K562 (cell line): Measurements from ENCODE around the gene UBA3. TPM values are rescaled to one million over a fixed set of nuclear protein-coding genes. Genes with fewer than 3 reads are reported as not detected.

Experiments
- ATAC-seq: fragments of 200-7000 bp; cut with Tn5 transposase; 3 replicates; pipeline ENCODE4 v1.9.1; 2020; ENCODE audit warnings: moderate library complexity
- BruUV-seq: library from RNA; stranded (reverse); fragments of 400-500 nt; replicated peaks from 2 replicates; lab custom pipeline; 2021; lab: Mats Ljungman, UMichigan
- CTCF ChIA-PET: fragments of 300-600 bp; formaldehyde crosslinking; extraction: SDS; loops from one replicate; lab custom pipeline; 2021; ENCODE audit warnings: low intra/inter-chr PET ratio; lab: Yijun Ruan, JAX
- POLR2A ChIA-PET: fragments of 300-600, 350-650 bp; sonication (Branson Sonifier 250); formaldehyde crosslinking; extraction: SDS; loops from one replicate; lab custom pipeline; 2021; ENCODE audit warnings: antibody characterized with exemption, inconsistent platforms; lab: Yijun Ruan, JAX
- DNase-seq, 4 experiments: peaks; one replicate each; pipeline versions ENCODE4 v3.0.0 to v3.0.0-alpha.2; 2011 to 2018; ENCODE audit warnings: low spot score in 3 of 4, mixed read lengths in 3 of 4; ENCODE audit errors: extremely low read depth in 1 of 4
- FAIRE-seq: peaks from 2 replicates; lab custom pipeline; 2011; peaks lifted over from hg19 to GRCh38; lab: Jason Lieb, UNC
- H2AFZ ChIP-seq: 2 replicates; pipeline ENCODE4 v1.6.0; 2011; ENCODE audit warnings: low read depth, low read length, control low read depth, inconsistent platforms
- H3K27ac ChIP-seq: fragments of 200-600 bp; 3 replicates; pipeline ENCODE4 v1.8.0; 2011; ENCODE audit warnings: low read depth, mild to moderate bottlenecking, control low read depth, inconsistent platforms, low read length, moderate library complexity, mixed read lengths; ENCODE audit errors: extremely low read depth
- H3K27me3 ChIP-seq, 2 experiments: fragments of 300-600 bp in 1 of 2; 2 replicates in 1 of 2; 3 replicates in 1 of 2; pipeline versions ENCODE4 v1.6.0 to v1.8.0; 2011; ENCODE audit warnings: inconsistent platforms in 2 of 2, low read length in 2 of 2, mild to moderate bottlenecking in 1 of 2, mixed read lengths in 1 of 2, moderate library complexity in 1 of 2; ENCODE audit not compliant: control insufficient read depth in 2 of 2, insufficient read depth in 2 of 2
- H3K36me3 ChIP-seq: fragments of 300-600 bp; 3 replicates; pipeline ENCODE4 v1.8.0; 2011; ENCODE audit warnings: mild to moderate bottlenecking, low read length, inconsistent platforms; ENCODE audit not compliant: control insufficient read depth, insufficient read depth
- H3K4me1 ChIP-seq, 2 experiments: fragments of 200-600 bp in 1 of 2; replicated peaks in 1 of 2; 2 replicates in 1 of 2; 3 replicates in 1 of 2; pipeline versions ENCODE4 v1.5.1 to v1.8.0; 2011; ENCODE audit warnings: inconsistent platforms in 2 of 2, low read length in 2 of 2, mild to moderate bottlenecking in 1 of 2, mixed read lengths in 1 of 2, moderate library complexity in 1 of 2; ENCODE audit not compliant: control insufficient read depth in 2 of 2, insufficient read depth in 2 of 2
- H3K4me2 ChIP-seq: 2 replicates; pipeline ENCODE4 v1.6.1; 2011; ENCODE audit warnings: low read length, control low read depth, inconsistent platforms, mixed read lengths; ENCODE audit not compliant: insufficient read depth
- H3K4me3 ChIP-seq: fragments of 200-600 bp; sonication (generic), shearing (Covaris generic); 2 replicates; pipeline ENCODE4 v1.5.1; 2016; ENCODE audit warnings: control low read depth, inconsistent platforms
- H3K79me2 ChIP-seq: fragments of 200-600 bp; 3 replicates; pipeline ENCODE4 v1.8.0; 2011; ENCODE audit warnings: low read length, inconsistent platforms; ENCODE audit not compliant: control insufficient read depth, insufficient read depth
- H3K9ac ChIP-seq, 2 experiments: 2 replicates each; pipeline versions ENCODE4 v1.6.0 to v1.6.1; 2011; ENCODE audit warnings: low read depth in 2 of 2, low read length in 2 of 2, control low read depth in 1 of 2, inconsistent platforms in 1 of 2, mild to moderate bottlenecking in 1 of 2, mixed read lengths in 1 of 2; ENCODE audit not compliant: insufficient read depth in 1 of 2
- H3K9me1 ChIP-seq: one replicate; pipeline ENCODE4 v1.6.0; 2011; ENCODE audit warnings: inconsistent platforms, mild to moderate bottlenecking, low read length, moderate library complexity; ENCODE audit not compliant: control insufficient read depth, insufficient read depth
- H3K9me3 ChIP-seq: replicated peaks from 2 replicates; pipeline ENCODE4 v1.5.1; 2011; ENCODE audit warnings: low read depth, low read length, inconsistent platforms; ENCODE audit not compliant: control insufficient read depth, insufficient read depth
- H4K20me1 ChIP-seq: replicated peaks from 2 replicates; pipeline ENCODE4 v1.6.1; 2011; ENCODE audit warnings: low read length, inconsistent platforms, mixed read lengths; ENCODE audit not compliant: control insufficient read depth, insufficient read depth
- HLTF ChIP-seq: fragments of 450-650 bp; IDR thresholded peaks from 2 replicates; pipeline ENCODE4 v1.6.1; 2016
- JUND ChIP-seq, 2 experiments: IDR thresholded peaks; 2 replicates in 1 of 2; 3 replicates in 1 of 2; pipeline ENCODE4 v1.6.1; 2011; ENCODE audit warnings: borderline replicate concordance in 2 of 2, low read depth in 2 of 2, low read length in 2 of 2, improper control_type of control experiment in 1 of 2, missing biosample characterization in 1 of 2, missing genetic modification characterization in 1 of 2, missing genetic modification reagents in 1 of 2
- NFATC3 ChIP-seq: fragments of 450-650 bp; IDR thresholded peaks from 2 replicates; pipeline ENCODE4 v1.6.1; 2017; ENCODE audit warnings: mild to moderate bottlenecking
- PCBP1 ChIP-seq: fragments of 200-400 bp; formaldehyde crosslinking; IDR thresholded peaks from 2 replicates; pipeline ENCODE4 v1.6.1; 2018; ENCODE audit warnings: mild to moderate bottlenecking, low read depth, low read length; ENCODE audit not compliant: poor library complexity, severe bottlenecking
- ZNF586 ChIP-seq: fragments of 450-650 bp; formaldehyde crosslinking; conservative IDR thresholded peaks from 2 replicates; pipeline ENCODE4 v1.4.0; 2020; ENCODE audit warnings: mild to moderate bottlenecking, moderate library complexity
- ZNF644 ChIP-seq: fragments of 200-800 bp; sonication (Bioruptor generic); IDR thresholded peaks from 2 replicates; pipeline ENCODE4 v1.6.1; 2016; ENCODE audit warnings: low read depth, missing genetic modification characterization, missing compliant biosample characterization
- ZNF77 ChIP-seq: fragments of 250-450 bp; sonication (Bioruptor Pico); IDR thresholded peaks from 2 replicates; pipeline ENCODE4 v1.5.0; 2020
- WGBS: fragments of 100-300 bp; shearing (Covaris generic); methylation state at CpG from one replicate; pipeline ENCODE4 v1.1.6; 2016; ENCODE audit warnings: low coverage, mixed read lengths; ENCODE audit not compliant: insufficient coverage; ENCODE audit errors: missing lambda C conversion rate; 5-methylcytosine and 5-hydroxymethylcytosine counted together
- in situ Hi-C: fragments of 300-500 bp; cut with MboI; formaldehyde crosslinking; loops from 4 replicates; pipeline ENCODE4 v1.15.0; 2018; ENCODE audit warnings: inconsistent platforms, mixed read lengths
- intact Hi-C: fragments of 100-400 bp; cut with micrococcal nuclease; formaldehyde crosslinking; loops from 2 replicates; pipeline ENCODE4 v1.14.2; 2022
- polyA plus RNA-seq, 8 experiments: library from polyadenylated mRNA; depleted of rRNA in 4 of 8; stranded (reverse) in 5 of 8; unstranded in 3 of 8; fragments of >200 nt; fragmentation: Nextera tagmentation in 2 of 8; fragmentation: Illumina TruSeq in 1 of 8; extraction: Ambion mirVana in 2 of 8; extraction: Trizol in 1 of 8; gene quantifications; 2 replicates each; pipeline versions ENCODE4 v1.2.1 to v1.2.3, GENCODE V29; 2011 to 2014; ENCODE audit warnings: inconsistent platforms in 1 of 8, missing spikeins in 1 of 8
- total RNA-seq, 7 experiments: library from RNA; depleted of rRNA in 6 of 7; stranded (reverse); fragments of >200 nt in 6 of 7; fragmentation: Illumina TruSeq in 2 of 7; extraction: Trizol in 2 of 7; gene quantifications; 2 replicates each; pipeline versions ENCODE4 v1.2.1 to v1.2.3, GENCODE V29; 2011 to 2021; ENCODE audit warnings: low replicate concordance in 1 of 7
- TF ChIP-seq, protein P1 (sequence below): sonication (generic); formaldehyde crosslinking; IDR thresholded peaks from 2 replicates; pipeline ENCODE4 v1.8.1; 2023; ENCODE audit warnings: mild to moderate bottlenecking, missing genetic modification reagents
- TF ChIP-seq, protein P2 (sequence below): sonication (generic); formaldehyde crosslinking; IDR thresholded peaks from 2 replicates; pipeline ENCODE4 v1.8.0; 2022; ENCODE audit warnings: mild to moderate bottlenecking, low read depth, missing genetic modification reagents
- TF ChIP-seq, protein P3 (sequence below): fragments of 450-650 bp; formaldehyde crosslinking; IDR thresholded peaks from 2 replicates; pipeline ENCODE4 v1.4.0; 2020; ENCODE audit warnings: mild to moderate bottlenecking, moderate library complexity

Gene UBA3
- total and polyA plus RNA-seq, 9 of the 15 experiments (the other 6 are each of a cell fraction or from before 2014, with no cell fraction given): 23.2 to 80.0 (median 38.6) TPM

DNA sequence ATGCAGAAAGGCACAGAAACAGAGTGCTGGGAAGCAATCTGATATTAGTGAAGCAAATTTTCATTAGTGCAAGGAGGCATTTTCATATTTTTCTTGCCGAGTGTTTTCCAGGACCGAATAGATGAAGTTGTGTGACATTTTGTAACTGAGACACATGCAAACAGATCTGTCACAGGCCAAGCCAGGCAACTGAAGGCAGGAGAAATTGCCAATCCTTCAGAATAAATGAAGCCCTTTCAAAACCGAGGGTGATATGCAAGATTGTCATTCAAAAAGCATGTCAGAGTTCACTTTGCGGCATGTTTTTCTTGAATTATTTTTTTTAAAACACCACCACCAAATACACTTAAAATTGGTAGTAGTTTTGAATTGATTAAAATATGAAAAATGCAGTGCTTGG lies 36.0 kb upstream of the UBA3 start:
- DNase-seq (no peak), FAIRE-seq (no peak), ATAC-seq (no peak)
- in situ Hi-C loops (no loop called here), intact Hi-C loops (no loop called here)
- WGBS: 34% methylated on average over 4 of the region's 4 CpGs
- TF ChIP-seq ZNF586 (CRISPR knock-in tag) (no peak), PCBP1 (no peak)
- CTCF ChIA-PET: no interaction called here
- H4K20me1 ChIP-seq: no peaks in the 10 kb centered on the region
- no peaks in the 10 kb centered on the region for H3K9me1 ChIP-seq
- H3K4me2 ChIP-seq: no peak overlapping the region
- no peaks in the 10 kb centered on the region for H3K9me3 ChIP-seq
- no peaks in the 10 kb centered on the region for H3K27me3 ChIP-seq
- no peaks in the 10 kb centered on the region for H3K79me2 ChIP-seq
- H3K9ac ChIP-seq: no peak overlapping the region
- no peaks in the 10 kb centered on the region for H3K36me3 ChIP-seq
- no peak overlapping the region for H3K4me3 ChIP-seq
- no peak overlapping the region for H3K27ac ChIP-seq
- POLR2A ChIA-PET: no interaction called here
- H3K4me1 ChIP-seq: no peaks in the 10 kb centered on the region; a peak in 1 of 5 replicates
- no peak overlapping the region for H2AFZ ChIP-seq
- no TSS peak for BruUV-seq

DNA sequence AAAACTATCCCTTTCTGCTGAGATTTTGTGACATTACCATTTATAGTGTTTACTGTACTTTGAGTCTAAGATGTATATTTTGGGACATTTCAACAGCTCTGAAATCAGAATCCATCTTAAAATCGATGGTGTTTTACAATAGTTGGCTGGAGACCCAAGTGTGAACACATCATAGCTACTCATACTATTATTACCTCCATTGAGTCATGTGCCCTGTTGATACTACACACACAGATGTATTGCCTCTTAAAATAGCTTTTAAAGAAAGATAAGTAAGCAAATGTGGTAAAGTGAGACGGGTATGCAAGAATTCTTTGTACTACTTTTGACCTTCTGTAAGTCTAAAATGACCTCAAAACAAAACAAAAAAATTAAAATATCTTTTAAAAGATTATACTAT lies 35.6 kb upstream of the UBA3 start:
- Histone ChIP-seq H3K4me1 (no peaks in the 10 kb centered on the region; a peak in 1 of 5 replicates), H3K27me3 (no peaks in the 10 kb centered on the region), H2AFZ (no peak overlapping the region), H3K4me3 (no peak overlapping the region), H3K36me3 (no peaks in the 10 kb centered on the region), H4K20me1 (no peaks in the 10 kb centered on the region), H3K27ac (no peak overlapping the region), H3K9me1 (no peaks in the 10 kb centered on the region), H3K9me3 (no peaks in the 10 kb centered on the region), H3K9ac (no peak overlapping the region), H3K79me2 (no peaks in the 10 kb centered on the region), H3K4me2 (no peak overlapping the region)
- FAIRE-seq: no peak
- TF ChIP-seq HLTF (no peak), ZNF77 (CRISPR knock-in tag) (no peak), ZNF644 (no peak), NFATC3 (no peak), JUND (IDR thresholded peaks at IDR 0.05; ENCODE audit: borderline replicate concordance, low read depth, low read length) (no peak), JUND (tag; IDR thresholded peaks at IDR 0.05; ENCODE audit: borderline replicate concordance, low read depth, low read length) (no peak)
- TF ChIP-seq, protein P1, sequence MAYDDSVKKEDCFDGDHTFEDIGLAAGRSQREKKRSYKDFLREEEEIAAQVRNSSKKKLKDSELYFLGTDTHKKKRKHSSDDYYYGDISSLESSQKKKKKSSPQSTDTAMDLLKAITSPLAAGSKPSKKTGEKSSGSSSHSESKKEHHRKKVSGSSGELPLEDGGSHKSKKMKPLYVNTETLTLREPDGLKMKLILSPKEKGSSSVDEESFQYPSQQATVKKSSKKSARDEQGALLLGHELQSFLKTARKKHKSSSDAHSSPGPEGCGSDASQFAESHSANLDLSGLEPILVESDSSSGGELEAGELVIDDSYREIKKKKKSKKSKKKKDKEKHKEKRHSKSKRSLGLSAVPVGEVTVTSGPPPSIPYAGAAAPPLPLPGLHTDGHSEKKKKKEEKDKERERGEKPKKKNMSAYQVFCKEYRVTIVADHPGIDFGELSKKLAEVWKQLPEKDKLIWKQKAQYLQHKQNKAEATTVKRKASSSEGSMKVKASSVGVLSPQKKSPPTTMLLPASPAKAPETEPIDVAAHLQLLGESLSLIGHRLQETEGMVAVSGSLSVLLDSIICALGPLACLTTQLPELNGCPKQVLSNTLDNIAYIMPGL (CRISPR knock-in tag): no peak
- TF ChIP-seq, protein P2, sequence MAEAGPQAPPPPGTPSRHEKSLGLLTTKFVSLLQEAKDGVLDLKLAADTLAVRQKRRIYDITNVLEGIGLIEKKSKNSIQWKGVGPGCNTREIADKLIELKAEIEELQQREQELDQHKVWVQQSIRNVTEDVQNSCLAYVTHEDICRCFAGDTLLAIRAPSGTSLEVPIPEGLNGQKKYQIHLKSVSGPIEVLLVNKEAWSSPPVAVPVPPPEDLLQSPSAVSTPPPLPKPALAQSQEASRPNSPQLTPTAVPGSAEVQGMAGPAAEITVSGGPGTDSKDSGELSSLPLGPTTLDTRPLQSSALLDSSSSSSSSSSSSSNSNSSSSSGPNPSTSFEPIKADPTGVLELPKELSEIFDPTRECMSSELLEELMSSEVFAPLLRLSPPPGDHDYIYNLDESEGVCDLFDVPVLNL (CRISPR knock-in tag): no peak
- TF ChIP-seq, protein P3, sequence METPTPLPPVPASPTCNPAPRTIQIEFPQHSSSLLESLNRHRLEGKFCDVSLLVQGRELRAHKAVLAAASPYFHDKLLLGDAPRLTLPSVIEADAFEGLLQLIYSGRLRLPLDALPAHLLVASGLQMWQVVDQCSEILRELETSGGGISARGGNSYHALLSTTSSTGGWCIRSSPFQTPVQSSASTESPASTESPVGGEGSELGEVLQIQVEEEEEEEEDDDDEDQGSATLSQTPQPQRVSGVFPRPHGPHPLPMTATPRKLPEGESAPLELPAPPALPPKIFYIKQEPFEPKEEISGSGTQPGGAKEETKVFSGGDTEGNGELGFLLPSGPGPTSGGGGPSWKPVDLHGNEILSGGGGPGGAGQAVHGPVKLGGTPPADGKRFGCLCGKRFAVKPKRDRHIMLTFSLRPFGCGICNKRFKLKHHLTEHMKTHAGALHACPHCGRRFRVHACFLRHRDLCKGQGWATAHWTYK (CRISPR knock-in tag): no peak
- no TSS peak for BruUV-seq
- ATAC-seq: no peak
- POLR2A ChIA-PET: no interaction called here
- in situ Hi-C loops: no loop called here
- no peak for DNase-seq
- intact Hi-C loops: no loop called here
- CTCF ChIA-PET: no interaction called here
- WGBS: 0% methylated on average over 2 of the region's 2 CpGs
